Measurements from ENCODE around the gene AQP11.
"Not testable (repeated sequence)": the region's sequence is repeated elsewhere in the genome, so short reads cannot be mapped to it uniquely, and the experiment has no call there.

AQP11 gene, protein sequence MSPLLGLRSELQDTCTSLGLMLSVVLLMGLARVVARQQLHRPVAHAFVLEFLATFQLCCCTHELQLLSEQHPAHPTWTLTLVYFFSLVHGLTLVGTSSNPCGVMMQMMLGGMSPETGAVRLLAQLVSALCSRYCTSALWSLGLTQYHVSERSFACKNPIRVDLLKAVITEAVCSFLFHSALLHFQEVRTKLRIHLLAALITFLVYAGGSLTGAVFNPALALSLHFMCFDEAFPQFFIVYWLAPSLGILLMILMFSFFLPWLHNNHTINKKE

DNA sequence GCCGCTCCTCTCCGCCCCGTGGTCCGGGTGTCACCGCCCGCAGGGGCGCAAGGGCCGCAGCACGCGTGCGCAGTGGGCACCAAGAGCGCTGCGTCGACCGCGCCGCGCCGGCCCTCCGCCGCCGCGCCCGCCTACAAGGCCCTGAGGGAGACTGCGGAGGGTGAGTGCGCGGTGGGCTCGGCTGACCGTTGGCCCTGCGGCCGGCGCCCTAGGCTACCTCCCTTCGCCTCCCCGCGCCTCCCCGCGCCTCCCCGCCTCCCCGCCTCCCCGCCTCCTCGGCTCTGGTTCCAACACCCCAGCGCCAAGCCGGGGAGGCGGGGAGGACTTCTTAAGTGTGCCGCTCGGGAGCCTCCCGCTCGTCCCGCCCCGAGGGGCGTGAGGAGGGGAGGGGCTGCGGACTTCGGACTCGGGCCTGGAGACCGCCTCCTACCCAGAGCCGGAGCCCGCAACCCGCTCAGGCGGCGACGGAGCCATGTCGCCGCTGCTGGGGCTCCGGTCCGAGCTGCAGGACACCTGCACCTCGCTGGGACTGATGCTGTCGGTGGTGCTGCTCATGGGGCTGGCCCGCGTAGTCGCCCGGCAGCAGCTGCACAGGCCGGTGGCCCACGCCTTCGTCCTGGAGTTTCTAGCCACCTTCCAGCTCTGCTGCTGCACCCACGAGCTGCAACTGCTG lies at the start of gene AQP11:
AQP11 (plus strand) TSS at position 433 of the 673 bp plus-strand sequence; CDS start at position 473, 40 bp downstream.
- DNase-seq (ENCODE audit: low read depth in 1 of 2, low spot score in 1 of 2) = peak; percentile 19 to 37

DNA sequence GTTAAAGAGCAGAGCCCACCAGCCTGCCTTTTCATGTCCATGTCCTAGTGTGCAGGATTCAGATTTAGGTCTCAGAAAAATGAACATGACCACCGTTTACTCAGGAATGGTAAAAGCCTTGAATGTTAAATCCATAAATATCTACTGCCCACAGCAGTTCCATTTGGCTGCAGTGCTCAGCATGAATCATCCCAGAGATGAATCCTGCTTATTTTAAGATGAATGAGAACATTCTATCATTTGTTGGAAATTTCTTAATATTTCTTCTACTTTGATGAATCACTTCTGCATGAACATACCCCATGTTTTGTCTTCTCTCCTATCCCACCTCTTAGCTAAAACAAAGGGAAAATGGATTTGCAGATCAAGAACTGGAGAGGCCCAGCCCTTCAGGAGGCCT lies 47.5 kb upstream of the AQP11 start:
- DNase-seq (ENCODE audit: low read depth in 1 of 2, low spot score in 1 of 2) = no peak

DNA sequence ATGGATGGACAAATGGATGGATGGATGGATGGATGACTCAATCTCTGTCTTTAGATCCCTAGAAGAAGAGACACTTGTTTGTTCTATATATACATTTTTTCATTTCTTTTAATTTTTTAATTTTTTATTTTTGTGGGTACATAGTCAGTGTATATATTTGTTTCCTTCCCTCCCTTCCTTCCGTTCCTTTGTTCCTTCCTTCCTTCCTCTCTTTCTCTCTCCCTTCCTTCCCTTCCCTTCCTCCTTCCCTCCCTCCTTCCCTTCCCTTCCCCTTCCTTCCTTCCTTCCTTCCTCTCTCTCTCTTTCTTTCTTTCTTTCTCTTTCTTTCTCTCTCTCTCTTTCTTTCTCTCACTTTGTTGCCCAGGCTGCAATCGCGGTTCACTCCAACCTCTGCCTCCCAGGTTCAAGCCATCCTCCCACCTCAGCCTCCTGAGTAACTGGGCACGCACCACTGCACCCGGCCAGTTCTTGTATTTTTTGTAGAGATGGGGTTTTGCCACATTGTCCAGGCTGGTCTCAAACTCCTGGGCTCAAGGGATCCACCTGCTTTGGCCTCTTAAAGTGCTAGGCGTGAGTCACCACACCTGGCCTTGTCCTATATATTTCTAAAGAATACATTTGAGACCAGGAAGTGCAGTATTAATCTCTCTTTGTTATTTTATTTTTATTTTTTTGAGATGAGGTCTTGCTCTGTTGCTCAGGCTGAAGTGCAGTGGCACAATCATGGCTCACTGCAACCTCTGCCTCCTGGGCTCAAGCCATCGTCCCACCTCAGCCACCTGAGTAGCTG lies 42.5 kb upstream of the AQP11 start:
- no peak for DNase-seq (ENCODE audit: low read depth in 1 of 2, low spot score in 1 of 2)

DNA sequence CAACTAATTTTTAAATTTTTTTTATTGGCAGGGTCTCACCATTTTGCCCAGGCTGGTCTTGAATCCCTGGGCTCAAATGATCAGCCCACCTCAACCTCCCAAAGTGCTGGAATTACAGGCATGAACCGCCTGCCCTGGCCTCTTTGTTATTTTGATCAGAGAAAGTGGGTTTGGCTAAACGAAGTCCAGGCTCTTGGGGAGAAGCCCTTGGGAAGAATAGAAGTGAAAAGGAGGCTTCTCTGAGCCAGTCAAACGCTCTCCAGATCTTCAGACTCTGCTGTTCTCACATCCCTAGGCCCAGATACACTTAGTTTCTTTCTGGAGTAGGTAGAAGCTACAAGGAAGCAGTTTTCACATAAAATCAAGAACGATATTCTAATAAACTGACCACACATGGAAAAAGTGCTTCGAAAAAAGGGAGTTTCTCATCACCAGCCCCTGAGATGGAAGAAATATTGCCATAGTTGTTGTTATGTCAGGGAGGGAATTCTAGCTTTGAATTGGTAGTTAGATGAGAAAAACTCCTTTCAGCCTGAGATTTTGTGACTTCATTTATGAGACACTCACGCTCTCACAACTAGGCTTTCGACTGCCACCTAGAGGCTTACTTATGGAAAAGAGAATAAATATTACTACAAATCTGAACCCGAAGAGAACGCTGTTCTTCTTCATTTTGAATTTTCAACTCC lies 41.7 kb upstream of the AQP11 start:
- no peak for DNase-seq (ENCODE audit: low read depth in 1 of 2, low spot score in 1 of 2)

DNA sequence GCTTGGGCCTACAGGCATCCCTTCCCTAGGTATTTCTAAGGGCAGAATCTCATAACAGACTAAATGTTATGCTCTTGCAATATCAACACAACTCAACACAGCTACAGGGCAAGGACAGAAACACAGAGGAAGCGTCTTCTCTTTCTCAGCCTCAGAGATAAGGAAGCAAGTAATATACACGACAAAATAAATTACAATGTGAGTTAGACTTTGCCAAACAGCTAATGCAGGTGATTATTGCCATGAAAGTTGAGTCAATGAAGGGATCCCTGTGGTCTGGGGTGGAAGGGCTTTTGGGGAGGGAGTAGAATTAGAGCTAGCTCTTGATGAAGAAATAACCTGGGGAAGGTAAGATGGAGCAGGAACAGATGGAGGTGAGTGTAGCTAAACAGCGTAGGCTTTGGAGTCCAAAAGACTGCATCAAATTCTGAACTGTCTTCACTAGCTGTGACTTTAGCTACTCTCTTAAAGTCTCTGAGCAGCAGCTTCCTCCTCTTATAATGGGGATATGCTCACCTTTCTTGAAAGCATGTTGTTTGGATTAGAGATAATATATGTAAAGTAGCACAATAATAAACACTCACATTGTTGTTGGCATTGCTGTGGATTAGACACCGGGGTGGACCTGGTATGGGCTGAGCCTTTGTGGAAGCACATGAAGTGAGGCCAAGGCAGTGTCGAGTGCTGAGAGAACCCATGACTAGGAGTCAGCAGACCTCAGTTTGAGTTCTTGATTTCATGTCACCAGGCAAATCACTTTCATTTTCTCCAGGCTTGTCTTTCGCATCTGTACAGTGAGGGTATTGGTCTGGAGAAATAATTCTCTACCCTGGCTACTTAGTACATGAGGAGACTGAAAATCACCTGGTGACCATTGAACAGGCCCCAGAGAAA lies 41.0 kb upstream of the AQP11 start:
- no peak for DNase-seq (ENCODE audit: low read depth in 1 of 2, low spot score in 1 of 2)

DNA sequence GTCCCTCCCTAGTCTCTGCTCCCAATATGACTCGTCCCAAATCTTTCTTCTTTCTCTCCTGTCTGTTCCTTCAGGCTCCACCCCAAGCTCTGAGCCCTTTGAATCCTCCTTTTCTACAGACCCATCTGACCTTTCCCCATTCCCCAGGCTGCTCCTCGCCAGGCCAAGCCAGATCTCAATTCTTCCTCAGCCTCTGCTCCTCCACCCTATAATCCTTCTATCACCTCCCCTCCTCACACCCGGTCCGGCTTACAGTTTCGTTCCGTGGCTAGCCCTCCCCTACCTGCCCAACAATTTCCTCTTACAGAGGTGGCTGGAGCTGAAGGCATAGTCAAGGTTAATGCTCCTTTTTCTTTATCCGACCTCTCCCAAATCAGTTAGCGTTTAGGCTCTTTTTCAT lies 38.3 kb upstream of the AQP11 start:
- not testable (repeated sequence) for DNase-seq (ENCODE audit: low read depth in 1 of 2, low spot score in 1 of 2)

DNA sequence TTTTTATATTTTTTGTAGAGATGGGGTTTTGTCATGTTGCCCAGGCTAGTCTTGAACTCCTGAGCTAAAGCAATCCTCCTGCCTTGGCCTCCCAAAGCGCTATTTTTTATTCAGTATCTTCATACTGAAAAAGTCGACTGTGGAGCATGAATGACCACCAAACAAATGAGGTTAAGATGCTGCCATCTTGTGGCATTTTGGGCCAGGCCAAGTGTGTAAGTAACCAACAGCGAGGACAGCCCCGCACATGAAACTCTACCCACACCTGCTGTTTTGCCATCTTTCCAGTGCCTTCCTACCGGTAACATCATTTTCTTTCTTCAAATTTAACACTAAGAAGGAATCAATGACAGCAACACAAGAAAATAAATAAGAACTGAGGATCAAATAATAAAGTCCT lies 32.2 kb upstream of the AQP11 start:
- no peak for DNase-seq (ENCODE audit: low read depth in 1 of 2, low spot score in 1 of 2)

DNA sequence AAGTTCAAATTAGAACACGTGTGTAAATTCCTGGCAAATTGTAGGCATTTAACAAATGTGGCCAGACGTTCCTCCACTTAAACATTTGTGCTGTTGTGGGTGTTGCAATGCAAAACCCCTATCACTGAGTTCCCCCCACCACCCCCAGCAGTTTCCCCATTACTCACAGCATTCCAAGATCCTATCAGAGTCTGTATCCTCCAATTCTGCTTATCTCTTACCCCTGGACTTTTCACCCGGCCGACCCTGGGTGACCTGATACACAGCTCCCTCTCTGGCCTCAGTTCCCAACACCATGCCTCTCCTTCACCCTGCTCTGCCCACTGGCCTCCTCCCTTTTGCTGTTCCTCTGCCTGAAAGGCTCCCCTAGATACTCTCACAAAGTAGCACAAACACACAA lies 31.4 kb upstream of the AQP11 start:
- DNase-seq (ENCODE audit: low read depth in 1 of 2, low spot score in 1 of 2) = no peak

DNA sequence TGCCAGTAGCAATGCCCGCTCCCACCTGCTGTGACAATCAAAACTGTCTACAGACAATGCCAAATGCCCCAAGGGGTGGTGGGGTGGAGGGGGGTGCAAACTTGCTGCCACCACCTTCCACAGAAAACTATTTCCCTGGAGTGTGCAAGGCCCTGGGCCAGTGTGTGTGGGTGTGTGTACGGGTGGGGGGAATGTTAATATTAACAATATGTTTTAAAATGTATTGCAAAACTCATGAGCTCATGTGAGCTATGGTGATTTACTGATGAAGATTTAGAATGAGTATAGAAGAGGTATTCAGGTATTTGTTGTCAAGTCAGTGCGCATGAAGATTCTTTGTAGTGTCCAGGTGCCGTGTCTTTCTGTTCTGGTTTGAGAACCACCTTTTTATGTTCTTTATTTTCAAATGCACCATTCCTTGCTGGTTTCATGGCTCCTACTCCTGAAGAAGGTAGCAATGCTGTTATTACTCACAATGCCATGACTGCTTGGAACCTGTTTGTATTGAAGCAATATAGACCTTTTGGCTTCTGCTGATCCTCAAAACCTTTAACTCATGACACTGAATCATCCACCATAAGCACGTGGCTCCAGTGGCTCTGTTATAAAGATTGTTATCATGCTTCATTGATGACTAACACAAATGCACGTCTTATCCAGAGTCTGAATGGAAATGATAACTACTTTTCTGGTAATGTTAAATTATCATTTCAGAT lies 29.9 kb upstream of the AQP11 start:
- DNase-seq (ENCODE audit: low read depth in 1 of 2, low spot score in 1 of 2) = no peak

DNA sequence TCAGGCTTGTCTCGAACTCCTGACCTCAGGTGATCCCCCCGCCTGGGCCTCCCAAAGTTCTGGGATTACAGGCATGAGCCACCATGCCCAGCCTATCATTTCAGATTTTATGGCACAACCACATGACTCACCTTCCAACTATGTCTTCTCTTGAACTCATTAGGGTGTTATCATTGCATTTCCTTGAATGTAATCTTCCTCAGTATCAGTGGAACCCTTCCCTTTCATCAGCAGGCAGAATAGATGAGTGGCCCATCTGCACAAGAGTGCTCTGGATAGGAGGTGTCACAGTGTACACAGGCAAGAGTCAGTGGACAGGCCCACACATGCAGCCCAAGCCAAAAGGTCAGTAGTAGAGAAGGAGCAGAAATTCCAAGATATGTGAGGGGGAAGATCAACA lies 29.1 kb upstream of the AQP11 start:
- no peak for DNase-seq (ENCODE audit: low read depth in 1 of 2, low spot score in 1 of 2)

DNA sequence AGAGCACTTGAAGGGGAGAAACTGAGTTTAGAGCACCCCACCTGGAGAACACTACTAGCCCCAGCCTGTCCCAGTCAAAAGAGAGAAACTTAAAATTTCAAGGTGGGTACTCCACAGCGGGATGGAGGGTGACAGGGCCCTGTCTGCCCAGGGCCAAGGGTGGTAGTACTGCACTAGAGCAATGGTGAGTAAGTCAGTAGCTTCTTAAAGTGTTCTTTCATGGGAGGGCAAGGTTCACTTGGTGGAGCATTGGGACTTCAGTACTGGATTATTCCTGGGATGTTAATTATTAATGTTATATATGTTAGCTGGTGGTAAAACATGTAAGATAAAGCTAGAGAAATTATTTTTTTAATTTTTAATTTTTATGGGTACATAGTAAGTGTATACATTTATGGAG lies 28.5 kb upstream of the AQP11 start:
- DNase-seq (ENCODE audit: low read depth in 1 of 2, low spot score in 1 of 2) = no peak

DNA sequence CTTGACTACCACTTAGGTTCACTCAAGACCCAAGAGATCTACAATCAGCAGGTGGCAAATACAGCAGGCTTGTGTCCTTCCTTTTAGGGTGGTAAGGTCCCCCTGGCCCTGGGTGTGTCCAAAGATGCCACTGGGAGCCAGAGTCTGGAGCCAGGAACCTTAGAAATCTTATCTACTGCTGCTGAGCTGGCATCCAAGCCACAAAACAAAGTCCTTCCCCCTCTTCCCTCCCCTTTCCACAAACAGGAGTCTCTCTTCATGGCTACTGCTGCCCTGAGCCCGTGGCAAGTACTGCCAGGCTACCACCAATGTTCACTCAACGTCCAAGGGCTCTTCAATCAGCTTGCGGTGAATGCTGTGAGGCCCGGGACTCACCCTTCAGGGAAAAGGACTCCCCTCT lies 21.4 kb upstream of the AQP11 start:
- no peak for DNase-seq (ENCODE audit: low read depth in 1 of 2, low spot score in 1 of 2)

DNA sequence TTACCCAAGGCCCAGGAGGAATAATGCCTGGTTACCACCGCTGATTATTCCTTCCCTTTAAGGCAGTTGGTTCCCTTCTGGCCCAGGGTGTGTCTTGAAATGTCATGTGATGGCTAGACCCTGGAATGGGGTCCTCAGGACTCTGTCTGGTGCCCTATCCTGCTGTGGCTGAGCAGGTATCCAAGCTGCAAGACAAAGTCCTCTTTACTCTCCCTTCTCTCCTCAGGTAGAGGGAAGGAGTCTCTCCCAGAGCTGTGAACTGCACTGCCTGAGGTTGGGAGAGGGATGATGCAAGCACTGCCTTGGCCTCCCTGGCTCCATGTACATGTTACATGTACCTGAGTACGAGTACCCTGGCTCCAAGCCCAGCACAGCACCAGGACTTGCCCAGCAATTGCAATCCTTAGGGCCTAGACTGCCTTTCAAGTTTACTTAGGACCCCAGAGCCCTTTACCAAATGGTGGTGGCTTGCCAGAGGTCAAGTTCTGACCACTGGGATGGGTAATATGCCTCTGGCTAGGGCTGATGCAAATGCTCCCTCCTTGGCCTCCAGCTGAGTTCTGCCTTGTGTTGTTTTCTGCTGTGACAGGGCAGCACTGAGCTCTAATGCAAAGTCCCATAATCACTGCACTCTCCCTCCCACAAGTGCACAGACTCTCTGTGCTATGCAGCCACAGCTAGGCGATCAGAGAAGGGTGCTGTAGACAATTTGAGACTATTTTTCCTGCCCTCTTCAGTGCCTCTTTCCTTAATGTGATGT lies 20.7 kb upstream of the AQP11 start:
- DNase-seq (ENCODE audit: low read depth in 1 of 2, low spot score in 1 of 2) = no peak

DNA sequence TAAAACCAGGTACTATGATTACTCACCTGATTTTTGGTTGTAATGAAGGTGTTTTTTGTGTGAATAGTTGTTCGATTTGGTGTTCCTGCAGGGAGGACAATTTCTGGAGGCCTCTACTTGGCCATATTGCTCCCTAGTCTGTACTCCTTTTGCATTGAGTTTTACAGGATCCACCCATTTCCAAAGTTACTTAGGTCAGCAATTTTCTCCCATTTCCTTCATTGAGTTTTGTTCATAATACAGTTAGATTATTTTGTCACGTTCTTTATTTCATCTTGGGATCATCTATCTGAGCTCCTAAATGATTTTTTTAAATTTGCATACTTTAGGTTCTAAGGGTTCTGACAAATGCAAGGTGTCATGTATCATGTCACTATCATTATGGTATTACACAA lies 20.1 kb upstream of the AQP11 start:
- no peak for DNase-seq (ENCODE audit: low read depth in 1 of 2, low spot score in 1 of 2)

DNA sequence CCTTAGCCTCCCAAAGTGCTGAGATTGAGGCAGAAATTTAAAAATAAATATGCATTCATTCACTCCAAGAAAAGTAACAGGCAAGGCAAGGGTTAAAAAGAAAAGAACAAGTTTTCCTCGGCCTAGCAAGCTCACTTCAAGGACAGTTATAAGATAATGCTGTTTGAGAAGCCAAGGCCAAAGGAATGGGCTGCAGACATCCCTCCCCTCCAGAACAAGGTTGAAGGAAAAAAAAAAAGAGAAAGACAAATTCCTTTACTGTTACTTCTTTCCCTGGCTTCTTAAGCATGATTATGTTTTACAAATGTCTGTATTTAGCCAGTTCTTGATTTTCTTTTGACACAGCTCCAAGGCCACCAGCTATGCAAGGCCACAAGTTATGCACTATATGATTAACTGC lies 18.9 kb upstream of the AQP11 start:
- DNase-seq (ENCODE audit: low read depth in 1 of 2, low spot score in 1 of 2) = not testable (repeated sequence)

DNA sequence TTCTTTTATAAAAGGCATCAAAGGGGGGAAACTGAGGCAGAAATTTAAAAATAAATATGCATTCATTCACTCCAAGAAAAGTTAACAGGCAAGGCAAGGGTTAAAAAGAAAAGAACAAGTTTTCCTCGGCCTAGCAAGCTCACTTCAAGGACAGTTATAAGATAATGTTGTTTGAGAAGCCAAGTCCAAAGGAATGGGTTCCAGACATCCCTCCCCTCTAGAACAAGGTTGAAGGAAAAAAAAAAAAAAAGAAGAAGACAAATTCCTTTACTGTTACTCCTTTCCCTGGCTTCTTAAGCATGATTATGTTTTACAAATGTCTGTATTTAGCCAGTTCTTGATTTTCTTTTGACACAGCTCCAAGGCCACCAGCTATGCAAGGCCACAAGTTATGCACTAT lies 14.3 kb upstream of the AQP11 start:
- DNase-seq (ENCODE audit: low read depth in 1 of 2, low spot score in 1 of 2) = not testable (repeated sequence)

DNA sequence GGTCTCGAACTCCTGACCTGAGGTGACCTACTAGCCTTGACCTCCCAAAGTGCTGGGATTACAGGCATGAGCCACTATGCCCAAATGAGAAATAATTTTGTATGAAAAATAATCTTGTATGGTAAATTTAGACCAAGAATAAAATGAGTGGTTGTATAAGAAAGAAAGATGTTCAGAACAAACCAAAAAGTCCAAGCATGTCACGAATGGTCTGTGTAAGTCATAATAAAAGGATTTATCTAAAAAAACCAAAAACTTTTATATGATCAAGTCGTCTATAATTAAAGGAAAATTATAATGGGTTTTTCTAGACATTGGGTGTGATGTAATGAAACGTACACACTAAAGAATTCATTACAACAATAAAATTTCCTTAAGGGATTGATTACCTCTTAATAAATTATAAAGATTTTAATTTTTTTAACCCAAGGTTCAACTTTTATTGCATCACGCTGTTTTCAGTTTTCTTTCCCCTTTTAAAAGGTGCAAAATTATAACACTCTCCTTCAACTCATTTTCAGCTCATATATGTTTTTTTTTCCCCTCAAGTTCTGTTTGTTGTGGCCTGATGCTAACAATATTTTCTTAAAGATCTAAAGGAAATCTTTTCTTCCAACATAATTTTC lies 8.9 kb upstream of the AQP11 start:
- no peak for DNase-seq (ENCODE audit: low read depth in 1 of 2, low spot score in 1 of 2)

DNA sequence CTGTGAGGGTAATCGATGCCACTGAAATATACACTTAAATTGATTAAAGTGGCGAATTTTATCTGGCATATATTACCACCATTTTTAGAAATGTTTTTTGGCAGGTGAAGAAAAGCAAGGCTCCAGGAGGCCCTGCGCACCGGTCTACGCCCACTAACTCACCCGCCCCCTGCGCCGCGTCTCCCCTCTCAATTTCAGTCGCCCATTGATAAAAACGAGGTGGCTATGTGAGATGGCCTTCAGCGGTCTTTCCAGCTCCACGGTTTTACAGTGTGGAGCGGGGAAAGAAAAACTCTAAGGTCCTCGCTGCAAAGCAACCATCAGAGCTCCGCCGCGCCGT lies 602 bp upstream of the AQP11 start:
- DNase-seq (ENCODE audit: low read depth in 1 of 2, low spot score in 1 of 2) = no peak

DNA sequence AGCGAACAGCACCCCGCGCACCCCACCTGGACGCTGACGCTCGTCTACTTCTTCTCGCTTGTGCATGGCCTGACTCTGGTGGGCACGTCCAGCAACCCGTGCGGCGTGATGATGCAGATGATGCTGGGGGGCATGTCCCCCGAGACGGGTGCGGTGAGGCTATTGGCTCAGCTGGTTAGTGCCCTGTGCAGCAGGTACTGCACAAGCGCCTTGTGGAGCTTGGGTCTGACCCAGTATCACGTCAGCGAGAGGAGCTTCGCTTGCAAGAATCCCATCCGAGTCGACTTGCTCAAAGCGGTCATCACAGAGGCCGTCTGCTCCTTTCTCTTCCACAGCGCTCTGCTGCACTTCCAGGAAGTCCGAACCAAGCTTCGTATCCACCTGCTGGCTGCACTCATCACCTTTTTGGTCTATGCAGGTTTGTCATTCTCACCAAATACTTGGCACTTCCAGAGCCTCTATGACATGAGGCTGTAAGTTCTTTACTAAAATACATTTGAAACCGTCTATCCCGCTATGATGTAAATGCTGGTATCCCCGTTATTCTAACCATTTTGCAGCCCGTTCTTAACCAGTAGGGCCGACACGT lies 535 bp downstream of the AQP11 start:
- DNase-seq (ENCODE audit: low read depth in 1 of 2, low spot score in 1 of 2) = no peak
